Left cardiac atrium (tissue), 4 donors: ENCODE measurements around the gene DNAJB8. TPM values are rescaled to one million over a fixed set of nuclear protein-coding genes. Genes with fewer than 3 reads are reported as not detected.

Experiments used
- ATAC-seq, 2 donors: fragments of 200-7000 bp; cut with Tn5 transposase; one replicate each; pipeline ENCODE4 v1.9.1; 2020; ENCODE audit warnings: mild to moderate bottlenecking in 2 of 2, moderate library complexity in 2 of 2
- DNase-seq: peaks from one replicate; pipeline ENCODE4 v3.0.0-alpha.2; 2020
- intact Hi-C, 2 donors: fragments of 100-400 bp; cut with DNase I; formaldehyde crosslinking; loops; one replicate each; pipeline versions ENCODE4 v1.14.1 to v1.15.1; 2022 to 2023
- total RNA-seq, 2 donors: library from RNA; stranded (reverse); fragmentation: NEBNext Ultra II Directional; extraction: Animal tissue kit (Norgen Biotek cat#: 25700); gene quantifications; one replicate each; pipeline ENCODE4 v1.2.1, GENCODE V29; 2021
- donor health status: DM: no; HTN: yes; CAD: no.
- donor health status: DM: no; HTN: yes; CAD: no; lungs with severe emphysema.
- donor health status: DM: yes; HTN: yes; CAD: no.
- donor health status: Dilated cardiomyopathy.

Gene DNAJB8
- total RNA-seq, 2 donors from 2014 or later: not detected

DNA sequence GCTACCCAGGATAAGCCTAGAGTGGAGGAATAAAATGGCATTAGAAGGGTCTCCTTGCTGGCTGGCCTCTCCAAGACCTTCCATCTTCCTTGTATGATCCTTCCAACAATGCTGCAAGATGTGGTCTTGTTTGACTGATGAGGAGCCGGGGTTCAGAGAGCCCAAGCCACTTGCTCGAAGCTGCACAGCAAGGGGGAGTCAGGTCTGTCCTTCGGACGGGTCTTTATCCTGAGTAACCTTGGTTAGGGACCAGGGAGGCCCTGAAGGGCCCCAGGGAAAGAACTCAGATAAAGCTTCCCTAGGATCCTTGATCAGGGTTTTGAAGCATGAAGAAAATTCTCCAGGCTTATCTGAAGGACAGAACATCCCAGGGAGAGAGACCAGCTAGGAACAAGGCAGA is 7.0 kb upstream of the DNAJB8 start:
- intact Hi-C loops: no loop called here
- no peak for DNase-seq
- no peak for ATAC-seq

DNA sequence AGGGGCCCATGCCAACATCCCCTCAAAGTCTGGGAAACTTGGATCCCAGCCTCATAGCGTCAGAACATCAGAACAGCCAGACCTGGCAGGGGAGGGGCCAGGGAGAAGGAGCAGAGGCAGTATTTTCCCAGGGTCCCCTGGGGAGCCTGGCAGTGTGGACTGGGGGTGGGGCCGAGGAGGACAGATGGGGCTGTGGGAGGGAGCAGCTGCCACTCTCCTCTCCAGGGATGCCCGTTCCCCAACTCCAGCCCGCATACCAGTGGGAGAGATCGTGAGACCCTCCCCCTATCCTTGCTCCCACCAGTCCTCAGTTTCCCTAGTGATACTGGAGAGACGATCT is 6.5 kb upstream of the DNAJB8 start:
- DNase-seq: no peak
- intact Hi-C loops: no loop called here
- no peak for ATAC-seq

DNA sequence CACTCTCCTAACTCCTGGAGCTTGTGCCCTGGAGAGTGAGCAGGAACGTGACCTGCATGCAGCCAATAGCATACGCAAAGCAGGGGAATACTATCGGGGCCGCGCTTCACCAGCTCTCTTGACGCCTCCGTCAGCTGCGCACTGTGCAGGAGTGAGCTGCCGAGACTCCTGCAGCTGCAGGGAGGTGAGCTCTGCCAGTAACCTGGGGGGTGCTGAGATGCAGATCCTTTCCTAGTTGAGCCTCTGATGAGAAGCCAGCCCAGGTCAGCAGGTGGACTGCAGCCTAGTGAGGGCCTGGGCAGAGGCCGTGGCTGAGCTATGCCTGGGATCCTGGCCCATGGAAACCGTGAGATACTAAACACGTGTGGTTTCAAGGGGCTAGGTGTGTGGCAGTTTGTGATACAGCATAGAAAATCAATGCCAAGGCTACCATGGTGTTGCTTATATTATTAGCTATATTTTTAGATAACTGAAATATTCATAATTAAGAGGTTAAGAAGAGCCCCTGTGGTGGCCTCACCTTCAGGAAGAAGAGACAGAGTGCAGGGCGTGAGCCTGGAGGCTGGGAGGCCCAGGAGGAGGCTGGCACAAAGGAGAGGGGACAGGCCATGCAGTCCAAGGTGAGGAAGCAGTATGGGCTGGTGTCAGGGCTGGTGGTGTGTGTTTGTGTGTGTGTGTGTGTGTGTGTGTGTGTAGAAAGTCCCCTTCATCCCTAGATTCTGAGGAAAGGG is 5.9 kb upstream of the DNAJB8 start:
- no peak for DNase-seq
- intact Hi-C loops: no loop called here
- no peak for ATAC-seq

DNA sequence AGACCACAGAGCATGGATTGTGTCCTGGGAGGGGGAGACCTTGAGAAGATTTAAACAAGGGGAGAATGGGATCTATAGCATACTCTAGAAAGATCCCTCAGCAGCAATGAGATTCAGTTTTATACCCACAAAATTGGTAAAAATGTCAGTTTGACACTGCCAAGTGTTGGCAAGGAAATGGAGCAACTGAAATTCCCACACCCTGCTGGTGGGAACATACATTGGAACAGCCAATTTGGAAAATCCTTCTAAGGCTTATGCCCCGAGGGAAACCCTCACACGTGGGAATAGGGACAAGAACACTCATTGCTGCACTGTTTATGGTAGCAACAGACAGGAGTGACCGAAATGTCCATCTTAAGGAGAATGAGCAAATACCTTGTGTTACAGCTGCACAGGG is 5.0 kb upstream of the DNAJB8 start:
- no peak for DNase-seq
- intact Hi-C loops: no loop called here
- ATAC-seq: no peak

DNA sequence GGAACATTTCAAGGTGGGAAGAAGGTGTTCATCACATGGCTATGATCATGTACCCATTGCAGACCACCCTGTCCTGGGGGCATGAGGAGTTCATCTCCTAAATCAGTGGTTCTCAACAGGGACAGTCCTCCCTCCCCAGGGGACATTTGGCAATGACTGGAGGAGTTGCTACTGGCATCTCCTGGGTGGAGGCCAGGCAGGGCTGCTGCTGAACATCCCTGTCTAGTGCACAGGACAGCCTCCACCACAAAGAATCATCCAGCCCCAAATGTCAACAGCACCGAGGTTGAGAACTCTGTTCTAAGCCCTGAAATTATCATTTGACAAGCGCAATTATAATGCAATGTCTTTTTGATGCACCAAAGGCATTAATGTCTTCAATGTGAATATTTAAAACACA is 4.4 kb upstream of the DNAJB8 start:
- intact Hi-C loops: no loop called here
- DNase-seq (no peak), ATAC-seq (no peak)

DNA sequence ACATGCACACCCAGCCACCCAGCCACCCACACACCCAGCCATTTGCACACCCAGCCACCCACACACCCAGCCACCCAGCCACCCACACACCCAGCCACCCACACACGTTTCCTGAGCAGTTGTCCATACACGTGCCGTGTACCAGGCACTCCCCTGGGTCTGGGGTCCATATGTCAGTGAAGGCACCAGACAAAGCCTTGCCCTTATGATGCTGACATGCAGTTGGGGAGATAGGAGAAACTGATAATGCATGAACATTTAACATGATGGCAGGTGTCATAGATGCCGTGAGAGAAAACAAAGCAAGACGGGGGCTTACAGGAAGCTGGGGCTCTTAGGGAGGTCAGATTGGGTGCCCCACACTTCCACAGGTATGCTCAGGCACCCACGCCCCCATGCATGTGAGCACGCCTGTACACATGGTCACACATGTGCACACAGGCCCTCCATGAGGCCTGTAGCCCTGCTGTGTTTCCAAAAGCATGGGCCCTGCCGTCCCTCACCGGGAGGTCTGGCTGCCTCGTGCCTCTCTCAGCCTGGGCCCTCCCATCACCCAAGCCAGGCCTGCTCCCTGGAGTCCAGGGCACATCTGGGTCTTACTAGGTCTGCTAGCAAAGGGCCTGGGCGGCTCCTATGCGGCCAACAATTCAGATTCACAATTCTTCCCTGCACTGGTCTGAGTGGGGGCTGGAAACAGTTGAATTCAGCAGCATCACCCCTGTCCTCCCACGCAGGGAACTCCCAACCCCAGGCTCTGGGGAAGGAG is 3.6 kb upstream of the DNAJB8 start:
- DNase-seq (no peak), ATAC-seq (no peak)
- intact Hi-C loops: no loop called here

DNA sequence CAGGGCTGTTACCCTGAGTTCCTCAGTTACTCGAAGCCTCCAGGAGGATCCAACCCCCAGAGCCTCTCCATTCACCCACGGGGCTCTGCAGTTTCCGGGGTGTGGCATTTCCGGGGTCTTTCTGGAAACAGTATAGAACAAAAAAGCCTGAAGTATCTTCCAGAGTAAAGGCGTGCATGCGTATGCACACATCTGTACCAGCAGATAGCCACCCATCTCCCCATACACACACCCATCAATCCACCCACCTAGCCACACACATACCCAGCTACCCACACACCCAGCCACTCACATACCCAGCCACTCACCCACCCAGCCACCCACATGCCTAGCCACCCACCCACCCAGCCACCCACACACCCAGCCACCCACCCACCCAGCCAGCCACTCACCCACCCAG is 2.9 kb upstream of the DNAJB8 start:
- ATAC-seq (no peak), DNase-seq (no peak)
- intact Hi-C loops: no loop called here

DNA sequence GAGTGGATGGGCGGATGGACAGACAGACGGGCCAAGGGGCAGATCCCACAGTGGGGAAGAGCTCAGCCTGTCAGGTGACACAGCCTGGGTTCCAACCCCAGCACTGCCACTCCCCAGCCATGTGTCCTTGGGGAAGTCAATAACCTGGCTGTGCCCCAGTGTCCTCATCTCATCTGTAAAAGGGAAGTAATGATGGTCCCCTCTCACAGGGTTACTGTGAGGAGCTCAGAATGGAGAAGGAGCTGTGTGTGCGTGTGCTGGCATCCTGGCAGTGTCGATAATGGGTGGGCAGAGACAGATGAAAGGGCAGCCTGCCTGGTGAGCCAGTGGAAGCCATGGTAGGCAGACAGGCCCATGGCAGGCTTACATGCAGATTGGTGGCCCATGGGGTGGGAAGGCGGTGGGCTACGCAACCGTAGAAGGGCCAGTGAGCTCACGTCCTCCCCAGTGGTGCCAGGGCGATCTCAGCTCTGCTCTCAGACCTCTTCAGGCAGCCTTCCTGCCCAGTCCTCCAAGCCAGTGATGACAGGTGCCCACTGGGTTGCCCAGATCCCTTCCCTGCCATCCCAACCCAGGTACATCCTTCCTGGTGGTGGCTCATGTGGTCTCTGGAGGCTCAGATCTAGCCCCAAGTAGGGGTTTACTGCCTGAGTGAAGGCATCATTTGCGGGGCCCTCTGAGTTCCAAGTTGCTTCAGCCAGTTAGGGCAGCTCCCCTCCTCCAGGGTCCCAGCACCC is 2.3 kb upstream of the DNAJB8 start:
- DNase-seq (no peak), ATAC-seq (no peak)

DNA sequence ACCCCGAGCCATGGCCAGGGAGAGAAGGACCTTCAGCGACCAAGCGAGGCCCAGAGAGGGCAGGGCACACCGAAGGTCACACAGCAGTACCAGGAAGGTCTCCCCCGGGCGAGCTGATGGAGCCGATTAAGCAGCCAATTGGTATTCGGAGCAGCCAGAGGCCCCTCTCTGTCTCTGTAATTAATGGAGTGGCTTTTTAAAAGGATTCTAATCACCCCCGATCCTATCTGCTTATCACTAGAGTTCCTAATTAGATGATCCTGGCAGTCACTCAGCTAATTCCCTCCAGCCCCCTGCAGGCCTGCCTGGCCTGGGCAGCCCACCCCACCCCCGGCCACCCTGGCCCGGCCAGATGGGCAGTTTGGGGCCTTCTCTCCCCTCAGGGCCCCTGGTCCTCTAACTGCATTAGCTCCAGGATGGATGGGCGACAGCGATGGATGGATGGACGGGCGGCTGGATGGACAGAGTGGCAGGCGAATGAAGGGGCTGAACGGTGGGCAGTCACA is 1.6 kb upstream of the DNAJB8 start:
- no peak for ATAC-seq
- intact Hi-C loops: no loop called here
- no peak for DNase-seq

More for the DNA sequence above, 2.3 kb upstream of the DNAJB8 start:
- intact Hi-C loops: no loop called here

DNA sequence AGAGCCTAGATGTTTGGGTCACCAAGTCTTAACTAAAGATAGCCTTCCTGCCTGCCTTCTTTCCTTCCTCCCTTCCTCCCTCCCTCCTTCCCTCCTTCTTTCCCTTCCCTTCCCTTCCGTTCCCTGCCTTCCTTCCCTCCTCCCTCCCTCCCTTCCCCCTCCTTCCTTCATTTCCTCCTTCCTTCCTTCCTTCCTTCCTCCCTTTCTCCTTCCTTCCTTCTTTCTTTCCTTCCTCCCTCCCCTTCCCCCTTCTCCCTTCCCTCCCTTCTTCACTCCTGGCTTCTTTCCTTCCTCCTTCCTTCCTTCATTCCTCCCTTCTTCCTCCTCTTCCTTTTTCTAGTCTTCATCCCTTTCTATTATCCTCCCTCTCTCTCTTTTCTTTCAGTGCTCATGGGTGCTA is 2.0 kb downstream of the DNAJB8 start:
- ATAC-seq: no peak

DNA sequence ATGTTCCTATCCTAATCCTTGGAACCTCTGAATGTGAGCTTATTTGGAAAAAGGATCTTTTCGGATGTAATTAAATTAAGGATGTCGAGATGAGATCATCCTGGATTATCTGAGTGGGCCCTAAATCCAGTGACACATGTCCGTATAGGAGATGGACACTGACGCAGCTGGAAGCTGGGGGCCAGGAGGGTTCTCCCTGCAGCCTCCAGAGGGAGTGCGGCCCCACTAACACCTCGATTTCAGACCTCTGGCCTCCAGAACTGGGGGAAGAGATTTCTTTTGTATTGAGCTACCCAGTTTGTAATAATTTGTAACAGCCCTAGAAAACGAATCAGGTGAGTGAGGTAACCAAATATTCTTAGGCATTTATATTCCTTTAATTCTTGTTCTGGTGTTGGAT is 2.5 kb downstream of the DNAJB8 start:
- no peak for ATAC-seq
- intact Hi-C loops: no loop called here
- no peak for DNase-seq

More for the DNA sequence above, 2.0 kb downstream of the DNAJB8 start:
- intact Hi-C loops: no loop called here
- DNase-seq: no peak

DNA sequence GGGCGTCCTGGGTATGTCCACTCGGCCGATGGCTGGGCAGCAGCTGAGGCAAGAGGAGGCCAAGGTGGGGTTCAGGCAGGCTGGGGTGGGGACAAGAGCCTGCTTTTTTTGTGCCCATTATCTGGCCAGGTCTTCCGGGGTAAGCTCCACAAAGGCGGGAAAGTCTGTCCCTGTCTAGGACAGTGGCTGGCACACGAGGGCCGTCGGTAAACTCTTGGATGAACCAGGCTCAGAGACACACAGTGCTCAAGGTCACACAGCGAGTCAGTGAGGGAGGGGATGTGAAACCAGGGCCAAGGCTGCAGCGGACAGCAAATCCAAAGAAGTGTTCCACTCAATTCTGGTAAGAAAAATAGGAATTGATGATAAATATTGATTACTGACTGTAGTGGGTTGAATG is 2.9 kb downstream of the DNAJB8 start:
- intact Hi-C loops: no loop called here
- DNase-seq: no peak

DNA sequence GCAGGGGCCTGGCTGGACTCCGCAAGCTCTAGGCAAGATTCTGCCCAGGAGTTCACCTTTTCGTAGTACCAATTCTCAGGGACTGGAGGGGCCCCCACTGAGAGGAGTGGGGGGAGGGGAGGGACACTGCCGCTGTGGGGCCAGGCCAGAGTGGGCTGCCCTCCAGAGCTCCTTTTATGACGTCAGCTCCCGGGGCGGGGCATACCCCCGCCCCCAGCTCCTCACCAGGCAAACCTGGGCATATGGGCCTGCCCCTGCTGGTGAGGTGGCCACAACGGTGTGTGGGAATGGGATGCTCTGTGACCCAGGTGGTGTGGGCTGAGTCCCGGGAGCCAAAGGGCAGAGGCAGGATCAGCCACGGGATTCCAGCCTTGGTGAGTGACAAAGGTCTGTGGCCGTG is 3.3 kb downstream of the DNAJB8 start:
- DNase-seq: no peak
- no peak for ATAC-seq
- intact Hi-C loops: no loop called here

More for the DNA sequence above, 2.9 kb downstream of the DNAJB8 start:
- no peak for ATAC-seq

DNA sequence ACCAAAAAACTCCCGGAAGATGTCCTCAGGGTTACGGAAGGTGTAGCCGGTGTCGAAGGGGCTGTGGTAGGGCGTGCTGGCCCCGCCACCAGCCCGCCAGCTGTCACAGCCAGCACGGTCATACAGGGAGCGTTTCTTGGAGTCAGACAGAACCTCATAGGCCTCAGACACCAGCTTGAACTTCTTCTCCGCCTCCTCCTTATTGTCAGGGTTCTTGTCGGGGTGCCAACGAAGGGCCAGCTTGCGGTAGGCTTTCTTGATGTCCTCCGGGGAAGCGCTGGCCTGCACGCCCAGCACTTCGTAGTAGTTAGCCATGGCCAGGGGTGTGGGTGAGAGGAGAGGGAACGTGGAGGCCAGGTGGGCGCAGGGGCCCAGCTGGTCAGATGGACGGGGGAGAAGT is 3.8 kb downstream of the DNAJB8 start:
- intact Hi-C loops: no loop called here
- ATAC-seq (no peak), DNase-seq (no peak)

DNA sequence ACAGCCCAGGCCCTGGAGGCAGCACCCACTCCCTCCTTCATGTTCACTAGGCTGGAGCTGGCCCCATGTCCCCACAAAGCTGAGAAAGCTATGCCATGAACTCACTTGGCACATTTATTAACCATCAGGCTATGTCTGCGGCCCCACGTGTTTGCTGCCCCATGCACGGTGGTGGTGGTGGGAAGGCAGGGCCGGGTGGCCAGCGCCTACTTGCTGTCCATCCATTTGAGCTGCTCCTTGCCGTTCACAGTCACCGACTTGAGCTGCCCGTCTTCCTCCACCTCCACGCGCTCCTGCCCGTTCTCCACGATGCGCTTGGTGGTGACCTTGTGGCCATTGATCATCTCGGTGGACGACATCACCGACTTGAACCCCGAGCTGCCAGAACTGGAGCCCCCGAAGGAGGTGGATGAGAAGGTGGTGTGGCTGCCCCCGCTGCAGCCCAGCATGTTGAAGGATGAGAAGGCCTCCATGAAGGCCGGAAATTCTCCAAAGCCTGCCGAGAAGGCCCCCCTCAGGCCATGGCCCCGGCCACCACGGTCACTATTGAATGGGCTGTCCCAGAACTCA is 4.3 kb downstream of the DNAJB8 start:
- intact Hi-C loops: no loop called here
- ATAC-seq: no peak
- no peak for DNase-seq

DNA sequence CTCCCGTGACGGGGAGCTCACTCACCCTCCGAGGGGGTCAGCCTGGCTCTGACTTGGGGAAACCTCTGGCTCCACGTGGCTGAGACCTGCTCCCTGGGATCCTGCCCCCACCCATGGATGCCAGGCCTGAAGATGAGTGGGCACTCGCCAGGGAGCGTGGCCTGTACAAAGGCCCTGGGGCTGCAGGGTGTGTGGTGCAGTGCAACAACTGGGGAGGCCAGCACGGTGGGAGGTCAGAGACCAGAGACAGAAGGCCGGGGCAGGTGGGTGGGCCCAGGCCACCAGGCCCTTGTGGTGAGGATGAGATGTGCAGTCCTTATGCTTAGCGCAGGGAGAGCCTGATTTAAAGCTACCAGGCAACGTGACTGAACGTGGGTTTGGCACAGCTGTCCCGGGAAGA is 5.0 kb downstream of the DNAJB8 start:
- DNase-seq: no peak
- ATAC-seq: no peak
- intact Hi-C loops: no loop called here

DNA sequence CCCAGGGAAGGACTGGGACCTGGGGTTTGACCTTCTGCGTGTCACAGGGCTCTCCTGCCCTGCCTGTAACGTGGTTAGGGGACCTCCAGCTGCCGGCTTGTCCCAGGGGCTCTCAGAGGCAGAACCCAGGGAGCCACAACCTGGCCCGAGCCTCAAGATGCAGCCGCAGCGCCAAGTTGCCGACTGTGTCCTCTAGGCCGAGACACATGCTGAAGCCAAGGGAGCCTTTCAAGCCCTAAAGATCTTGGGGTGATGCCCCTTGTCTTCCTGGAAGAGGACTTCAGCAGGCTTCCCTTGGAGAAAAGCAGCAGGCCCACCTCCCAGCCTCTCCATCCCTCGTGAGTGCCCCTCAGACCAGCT is 7.2 kb downstream of the DNAJB8 start:
- intact Hi-C loops: no loop called here
- no peak for ATAC-seq
- no peak for DNase-seq

DNA sequence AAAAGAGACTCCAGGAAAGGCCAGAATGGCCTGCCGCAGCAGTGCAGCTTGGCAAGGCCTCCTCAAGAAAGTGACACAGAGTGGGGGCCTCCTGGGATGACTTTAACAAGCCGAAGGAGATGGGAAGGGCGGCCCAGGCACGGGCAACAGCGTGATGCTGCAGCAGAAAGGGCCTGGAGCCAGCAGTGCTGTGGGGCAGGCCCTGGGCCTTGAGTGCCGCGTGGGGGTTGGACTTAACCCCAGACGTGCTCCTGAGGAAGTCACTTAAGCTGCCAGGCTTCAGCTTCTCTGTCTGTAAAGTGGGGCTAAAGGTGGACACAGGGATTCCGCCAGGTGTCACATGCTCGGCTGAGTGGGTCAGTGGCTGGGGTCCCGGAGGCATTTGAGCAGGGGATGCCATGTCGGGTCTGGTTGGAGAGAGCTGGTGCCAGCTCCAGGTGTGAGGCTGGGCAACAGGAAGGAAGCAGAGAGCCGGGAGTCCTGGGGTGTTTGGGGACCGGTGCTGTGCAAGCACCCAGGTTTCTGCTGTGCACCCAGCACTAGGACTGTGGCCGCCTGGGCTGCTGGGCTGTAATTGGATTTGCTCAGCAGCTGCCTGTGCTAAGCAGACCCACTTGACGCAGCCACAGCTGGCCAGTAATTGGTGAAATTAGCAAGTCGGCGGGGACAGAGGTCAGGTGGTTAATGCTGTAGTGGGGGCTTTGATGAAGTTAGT is 7.8 kb downstream of the DNAJB8 start:
- ATAC-seq: no peak
- intact Hi-C loops: no loop called here
- no peak for DNase-seq

DNA sequence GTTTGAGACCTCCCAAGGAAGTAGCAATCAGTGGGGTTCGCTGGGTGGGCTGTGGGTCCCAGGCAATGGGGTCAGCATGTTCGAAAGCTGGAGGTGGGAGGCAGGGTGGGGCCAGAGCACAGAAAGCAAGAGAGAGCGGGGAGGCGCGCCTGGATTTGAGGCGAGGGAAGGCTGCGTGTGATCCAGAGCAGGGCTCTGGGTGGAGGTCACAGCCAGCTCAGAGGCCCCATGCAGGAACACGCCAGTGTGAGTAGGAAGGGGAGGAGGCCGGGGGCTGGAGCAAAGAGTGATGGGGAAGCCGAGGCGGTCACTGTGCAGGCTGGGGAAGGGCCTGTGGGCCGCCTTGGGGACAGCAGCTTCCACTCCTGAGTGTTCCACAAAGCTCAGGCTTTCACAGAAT is 8.8 kb downstream of the DNAJB8 start:
- ATAC-seq: no peak
- intact Hi-C loops: no loop called here
- no peak for DNase-seq
